ENCODE data around the gene GEMIN7. TPM values are rescaled to one million over a fixed set of nuclear protein-coding genes. Genes with fewer than 3 reads are reported as not detected.

Gene GEMIN7
- polyA plus RNA-seq, 1 donor from 2014 or later = 26.5 TPM

DNA sequence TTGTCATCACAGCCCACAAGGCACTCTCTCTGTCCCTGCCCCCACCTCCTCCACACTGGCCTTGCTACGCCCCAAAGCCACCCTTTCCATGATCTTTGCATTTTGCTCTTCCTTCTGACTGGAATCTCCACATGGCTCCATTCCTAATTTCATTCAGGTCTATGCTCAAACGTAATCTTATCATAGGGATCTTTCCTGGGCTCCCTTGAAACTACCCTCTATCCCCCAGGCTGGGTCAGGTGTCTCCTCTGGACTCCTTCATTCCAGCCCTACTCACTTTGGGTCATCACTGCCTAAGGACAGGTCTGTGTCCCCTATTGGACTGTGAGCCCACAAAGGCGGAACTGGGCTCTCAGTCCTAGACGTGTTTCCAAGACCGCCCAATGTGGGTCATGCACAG is 3.1 kb downstream of the GEMIN7 start (continued):
- TF ChIP-seq MXI1 (conservative IDR thresholded peaks at IDR 0.05; ENCODE audit: poor library complexity, severe bottlenecking) (no peak), EP300 (conservative IDR thresholded peaks at IDR 0.05; ENCODE audit: poor library complexity, severe bottlenecking) (no peak), TAF1 (IDR thresholded peaks at IDR 0.05; ENCODE audit: low read depth) (no peak)

DNA sequence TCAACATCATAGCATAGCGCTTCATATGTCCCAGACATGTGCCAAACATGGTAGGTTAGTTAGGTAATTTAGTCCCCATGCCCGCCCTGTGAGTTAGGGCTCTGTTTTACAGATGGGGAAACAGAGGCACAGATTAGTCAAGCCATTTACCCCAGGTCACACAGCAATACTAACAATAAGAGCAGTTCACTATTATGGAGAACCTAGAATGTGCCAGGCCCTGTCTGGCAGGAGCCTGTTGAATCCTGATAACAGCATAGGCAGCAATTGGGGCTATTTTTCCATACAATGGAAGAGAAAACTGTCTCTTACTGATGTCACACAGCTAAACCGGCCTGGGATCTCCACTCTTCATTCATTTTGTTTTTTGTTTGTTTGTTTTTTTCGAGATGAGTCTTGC is 7.4 kb downstream of the GEMIN7 start:
- Histone ChIP-seq H3K79me2 (replicated peaks; ENCODE audit: insufficient read depth, low read length) (no peaks in the 10 kb centered on the region), H3K9me2 (ENCODE audit: insufficient read depth, low read length) (no peaks in the 10 kb centered on the region), H3K4me2 (ENCODE audit: low read length) (no peak overlapping the region), H3K4me3 (ENCODE audit: low read length) (no peak overlapping the region), H4K20me1 (ENCODE audit: insufficient read depth) (no peaks in the 10 kb centered on the region), H2AFZ (ENCODE audit: low read depth, low read length) (no peak overlapping the region), H3K27me3 (ENCODE audit: insufficient read depth, low read depth, low read length) (no peaks in the 10 kb centered on the region), H3K36me3 (ENCODE audit: insufficient read depth, low read length) (no peaks in the 10 kb centered on the region), H3F3A (ENCODE audit: insufficient read depth, low read length, poor library complexity, severe bottlenecking) (peaks cover 3% of the 10 kb centered on the region), H3K9me3 (ENCODE audit: low read length) (no peaks in the 10 kb centered on the region), H3K9ac (ENCODE audit: low read length) (no peak overlapping the region), H3K27ac (ENCODE audit: low read length) (no peak overlapping the region)
- TF ChIP-seq, protein P1, sequence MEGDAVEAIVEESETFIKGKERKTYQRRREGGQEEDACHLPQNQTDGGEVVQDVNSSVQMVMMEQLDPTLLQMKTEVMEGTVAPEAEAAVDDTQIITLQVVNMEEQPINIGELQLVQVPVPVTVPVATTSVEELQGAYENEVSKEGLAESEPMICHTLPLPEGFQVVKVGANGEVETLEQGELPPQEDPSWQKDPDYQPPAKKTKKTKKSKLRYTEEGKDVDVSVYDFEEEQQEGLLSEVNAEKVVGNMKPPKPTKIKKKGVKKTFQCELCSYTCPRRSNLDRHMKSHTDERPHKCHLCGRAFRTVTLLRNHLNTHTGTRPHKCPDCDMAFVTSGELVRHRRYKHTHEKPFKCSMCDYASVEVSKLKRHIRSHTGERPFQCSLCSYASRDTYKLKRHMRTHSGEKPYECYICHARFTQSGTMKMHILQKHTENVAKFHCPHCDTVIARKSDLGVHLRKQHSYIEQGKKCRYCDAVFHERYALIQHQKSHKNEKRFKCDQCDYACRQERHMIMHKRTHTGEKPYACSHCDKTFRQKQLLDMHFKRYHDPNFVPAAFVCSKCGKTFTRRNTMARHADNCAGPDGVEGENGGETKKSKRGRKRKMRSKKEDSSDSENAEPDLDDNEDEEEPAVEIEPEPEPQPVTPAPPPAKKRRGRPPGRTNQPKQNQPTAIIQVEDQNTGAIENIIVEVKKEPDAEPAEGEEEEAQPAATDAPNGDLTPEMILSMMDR (IDR thresholded peaks at IDR 0.05; ENCODE audit: poor library complexity, severe bottlenecking) = no peak
- TF ChIP-seq EP300 (conservative IDR thresholded peaks at IDR 0.05; ENCODE audit: poor library complexity, severe bottlenecking) (no peak), POLR2AphosphoS5 (IDR thresholded peaks at IDR 0.05) (no peak), TAF1 (IDR thresholded peaks at IDR 0.05; ENCODE audit: low read depth) (no peak), SMC3 (conservative IDR thresholded peaks at IDR 0.05; ENCODE audit: poor library complexity) (no peak), MXI1 (conservative IDR thresholded peaks at IDR 0.05; ENCODE audit: poor library complexity, severe bottlenecking) (no peak), RAD21 (conservative IDR thresholded peaks at IDR 0.05) (no peak), EZH2 (IDR thresholded peaks at IDR 0.05; ENCODE audit: borderline replicate concordance, insufficient read depth, low read length, poor library complexity, severe bottlenecking) (no peak)
- TF ChIP-seq, protein P2, sequence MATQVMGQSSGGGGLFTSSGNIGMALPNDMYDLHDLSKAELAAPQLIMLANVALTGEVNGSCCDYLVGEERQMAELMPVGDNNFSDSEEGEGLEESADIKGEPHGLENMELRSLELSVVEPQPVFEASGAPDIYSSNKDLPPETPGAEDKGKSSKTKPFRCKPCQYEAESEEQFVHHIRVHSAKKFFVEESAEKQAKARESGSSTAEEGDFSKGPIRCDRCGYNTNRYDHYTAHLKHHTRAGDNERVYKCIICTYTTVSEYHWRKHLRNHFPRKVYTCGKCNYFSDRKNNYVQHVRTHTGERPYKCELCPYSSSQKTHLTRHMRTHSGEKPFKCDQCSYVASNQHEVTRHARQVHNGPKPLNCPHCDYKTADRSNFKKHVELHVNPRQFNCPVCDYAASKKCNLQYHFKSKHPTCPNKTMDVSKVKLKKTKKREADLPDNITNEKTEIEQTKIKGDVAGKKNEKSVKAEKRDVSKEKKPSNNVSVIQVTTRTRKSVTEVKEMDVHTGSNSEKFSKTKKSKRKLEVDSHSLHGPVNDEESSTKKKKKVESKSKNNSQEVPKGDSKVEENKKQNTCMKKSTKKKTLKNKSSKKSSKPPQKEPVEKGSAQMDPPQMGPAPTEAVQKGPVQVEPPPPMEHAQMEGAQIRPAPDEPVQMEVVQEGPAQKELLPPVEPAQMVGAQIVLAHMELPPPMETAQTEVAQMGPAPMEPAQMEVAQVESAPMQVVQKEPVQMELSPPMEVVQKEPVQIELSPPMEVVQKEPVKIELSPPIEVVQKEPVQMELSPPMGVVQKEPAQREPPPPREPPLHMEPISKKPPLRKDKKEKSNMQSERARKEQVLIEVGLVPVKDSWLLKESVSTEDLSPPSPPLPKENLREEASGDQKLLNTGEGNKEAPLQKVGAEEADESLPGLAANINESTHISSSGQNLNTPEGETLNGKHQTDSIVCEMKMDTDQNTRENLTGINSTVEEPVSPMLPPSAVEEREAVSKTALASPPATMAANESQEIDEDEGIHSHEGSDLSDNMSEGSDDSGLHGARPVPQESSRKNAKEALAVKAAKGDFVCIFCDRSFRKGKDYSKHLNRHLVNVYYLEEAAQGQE (IDR thresholded peaks at IDR 0.05; ENCODE audit: borderline replicate concordance) = no peak

DNA sequence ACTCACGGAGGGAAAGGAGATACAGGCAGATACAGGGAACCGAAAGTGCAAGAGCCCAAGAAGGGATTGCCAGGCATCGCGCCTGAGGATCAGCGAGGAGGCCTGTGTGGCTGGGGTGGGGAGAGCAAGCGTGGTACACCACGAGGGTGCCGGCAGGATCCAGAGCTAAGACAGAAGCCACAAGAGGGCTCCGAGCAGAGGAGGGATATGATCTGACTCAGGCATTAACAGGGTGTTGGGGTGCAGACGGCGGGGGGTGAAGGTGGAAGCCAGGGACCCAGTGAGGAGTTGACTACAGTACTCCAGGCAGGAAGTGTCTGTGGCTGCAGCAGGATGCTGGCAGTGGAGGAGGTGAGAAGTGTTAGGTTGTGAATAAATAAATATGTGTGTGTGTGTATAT is 8.5 kb downstream of the GEMIN7 start:
- no peak for TF ChIP-seq EZH2 (IDR thresholded peaks at IDR 0.05; ENCODE audit: borderline replicate concordance, insufficient read depth, low read length, poor library complexity, severe bottlenecking)
- TF ChIP-seq EP300 (conservative IDR thresholded peaks at IDR 0.05; ENCODE audit: poor library complexity, severe bottlenecking) = no peak
- no peak for TF ChIP-seq SMC3 (conservative IDR thresholded peaks at IDR 0.05; ENCODE audit: poor library complexity)
- TF ChIP-seq RAD21 (conservative IDR thresholded peaks at IDR 0.05) = no peak
- TF ChIP-seq, protein P1 (IDR thresholded peaks at IDR 0.05; ENCODE audit: poor library complexity, severe bottlenecking) = no peak
- no peak for TF ChIP-seq POLR2AphosphoS5 (IDR thresholded peaks at IDR 0.05)
- TF ChIP-seq TAF1 (IDR thresholded peaks at IDR 0.05; ENCODE audit: low read depth) = no peak
- no peak for TF ChIP-seq MXI1 (conservative IDR thresholded peaks at IDR 0.05; ENCODE audit: poor library complexity, severe bottlenecking)
- TF ChIP-seq, protein P2 (IDR thresholded peaks at IDR 0.05; ENCODE audit: borderline replicate concordance) = no peak
- Histone ChIP-seq H3K27ac (ENCODE audit: low read length) (no peak overlapping the region), H3K27me3 (ENCODE audit: insufficient read depth, low read depth, low read length) (no peaks in the 10 kb centered on the region), H2AFZ (ENCODE audit: low read depth, low read length) (no peak overlapping the region), H3K79me2 (replicated peaks; ENCODE audit: insufficient read depth, low read length) (no peaks in the 10 kb centered on the region), H3K4me3 (ENCODE audit: low read length) (no peak overlapping the region), H3K9ac (ENCODE audit: low read length) (no peak overlapping the region), H3K9me2 (ENCODE audit: insufficient read depth, low read length) (no peaks in the 10 kb centered on the region), H3F3A (ENCODE audit: insufficient read depth, low read length, poor library complexity, severe bottlenecking) (peaks cover 7% of the 10 kb centered on the region), H3K9me3 (ENCODE audit: low read length) (no peaks in the 10 kb centered on the region), H3K36me3 (ENCODE audit: insufficient read depth, low read length) (no peaks in the 10 kb centered on the region), H3K4me2 (ENCODE audit: low read length) (no peak overlapping the region), H4K20me1 (ENCODE audit: insufficient read depth) (no peaks in the 10 kb centered on the region)
